Tibial artery (tissue), 4 donors: ENCODE results near the gene PRCD.

Experiments
- DNase-seq, 2 donors: peaks; one replicate each; pipeline ENCODE4 v3.0.0-alpha.2; 2019
- H3K27ac ChIP-seq, 2 donors: fragments of 200-600 bp; sonication (generic) in 1 of 2; 1 replicate in 1 of 2; 2 replicates in 1 of 2; pipeline ENCODE4 v1.5.1; 2018 to 2019; ENCODE audit warnings: mild to moderate bottlenecking in 1 of 2
- H3K27me3 ChIP-seq, 2 donors: fragments of 200-600 bp; sonication (generic) in 1 of 2; one replicate each; pipeline versions ENCODE4 v1.5.1 to v1.6.0; 2016 to 2019
- H3K36me3 ChIP-seq, 3 donors: fragments of 200-600 bp; sonication (generic) in 2 of 3; one replicate each; pipeline ENCODE4 v1.5.1; 2016 to 2019; ENCODE audit warnings: mild to moderate bottlenecking in 2 of 3
- H3K4me1 ChIP-seq, 4 donors: fragments of 200-600 bp; sonication (generic) in 2 of 4; 1 replicate in 3 of 4; 2 replicates in 1 of 4; pipeline ENCODE4 v1.5.1; 2016 to 2019
- H3K4me3 ChIP-seq, 2 donors: fragments of 200-600 bp; sonication (generic) in 1 of 2; 1 replicate in 1 of 2; 2 replicates in 1 of 2; pipeline ENCODE4 v1.5.1; 2018 to 2019; ENCODE audit warnings: mild to moderate bottlenecking in 2 of 2
- H3K9me3 ChIP-seq, 3 donors: fragments of 200-600 bp; sonication (generic) in 1 of 3; one replicate each; pipeline ENCODE4 v1.5.1; 2016 to 2019
- intact Hi-C: fragments of 100-400 bp; cut with DNase I; formaldehyde crosslinking; loops from one replicate; pipeline ENCODE4 v1.15.0; 2023; ENCODE audit warnings: low total_unique reads
- TF ChIP-seq, protein P1 (sequence below), 2 experiments: fragments of 200-600 bp in 1 of 2; fragments of 450-650 bp in 1 of 2; IDR thresholded peaks; one replicate each; pipeline ENCODE4 v1.5.1; 2017 to 2019; ENCODE audit warnings: antibody characterized with exemption in 2 of 2, mild to moderate bottlenecking in 1 of 2, moderate library complexity in 1 of 2

PRCD gene

DNA sequence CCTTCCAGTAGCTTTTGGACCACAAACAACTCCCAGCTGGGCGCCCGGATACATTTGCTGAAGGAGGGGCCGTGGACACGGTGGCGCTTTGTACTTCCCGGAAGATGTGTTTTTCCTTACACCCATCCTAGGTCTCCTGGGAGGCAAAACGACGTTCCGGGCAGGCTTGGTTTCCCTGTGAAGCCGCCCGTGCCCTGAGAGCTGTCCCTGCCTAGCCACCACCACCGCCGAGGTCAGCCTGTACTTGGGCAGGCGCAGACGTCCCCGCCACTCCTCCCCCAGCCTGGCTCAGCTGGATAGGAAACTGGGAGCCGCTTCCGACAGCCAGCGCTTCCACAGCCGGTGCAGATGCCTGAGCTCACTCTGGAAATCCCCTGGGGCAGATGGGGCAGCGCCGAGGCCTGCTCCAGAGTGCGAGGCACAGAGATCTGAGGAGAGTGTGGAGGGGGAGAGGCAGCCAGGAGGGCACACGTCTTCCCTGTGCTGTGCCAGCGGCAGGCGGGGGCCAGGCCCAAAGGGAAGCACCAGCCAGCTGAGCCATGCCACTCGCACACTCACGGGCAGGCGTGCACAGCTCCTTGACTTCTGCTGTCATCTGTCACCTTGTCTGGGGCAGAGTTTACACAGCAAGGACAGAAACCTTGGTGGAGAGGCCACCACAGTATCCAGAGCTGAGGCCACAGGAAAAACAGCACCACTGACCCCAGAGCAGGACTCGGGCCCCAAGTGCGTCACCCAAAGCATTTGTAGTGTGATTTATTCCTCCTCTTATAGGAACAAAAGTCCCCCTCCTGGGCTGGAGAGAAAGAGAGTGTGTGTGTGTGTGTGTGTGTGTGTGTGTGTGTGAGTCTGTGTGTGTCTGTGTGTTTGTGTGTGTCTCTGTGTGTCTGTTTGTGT lies 41.6 kb upstream of the PRCD start:
- H3K27ac ChIP-seq, result peak overlapping the region; percentile 76 to 85
- intact Hi-C loops, result no loop called here
- H3K27me3 ChIP-seq, result no peaks in the 10 kb centered on the region
- no peaks in the 10 kb centered on the region for H3K36me3 ChIP-seq
- TF ChIP-seq, protein P1, sequence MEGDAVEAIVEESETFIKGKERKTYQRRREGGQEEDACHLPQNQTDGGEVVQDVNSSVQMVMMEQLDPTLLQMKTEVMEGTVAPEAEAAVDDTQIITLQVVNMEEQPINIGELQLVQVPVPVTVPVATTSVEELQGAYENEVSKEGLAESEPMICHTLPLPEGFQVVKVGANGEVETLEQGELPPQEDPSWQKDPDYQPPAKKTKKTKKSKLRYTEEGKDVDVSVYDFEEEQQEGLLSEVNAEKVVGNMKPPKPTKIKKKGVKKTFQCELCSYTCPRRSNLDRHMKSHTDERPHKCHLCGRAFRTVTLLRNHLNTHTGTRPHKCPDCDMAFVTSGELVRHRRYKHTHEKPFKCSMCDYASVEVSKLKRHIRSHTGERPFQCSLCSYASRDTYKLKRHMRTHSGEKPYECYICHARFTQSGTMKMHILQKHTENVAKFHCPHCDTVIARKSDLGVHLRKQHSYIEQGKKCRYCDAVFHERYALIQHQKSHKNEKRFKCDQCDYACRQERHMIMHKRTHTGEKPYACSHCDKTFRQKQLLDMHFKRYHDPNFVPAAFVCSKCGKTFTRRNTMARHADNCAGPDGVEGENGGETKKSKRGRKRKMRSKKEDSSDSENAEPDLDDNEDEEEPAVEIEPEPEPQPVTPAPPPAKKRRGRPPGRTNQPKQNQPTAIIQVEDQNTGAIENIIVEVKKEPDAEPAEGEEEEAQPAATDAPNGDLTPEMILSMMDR (IDR thresholded peaks at IDR 0.05), result no peak
- peak; percentile 72 to 93 for DNase-seq
- peaks cover 0 to 51% (median 41%) of the 10 kb centered on the region in 4 donors for H3K4me1 ChIP-seq
- H3K9me3 ChIP-seq, result no peaks in the 10 kb centered on the region
- peak overlapping the region; percentile 20 to 24 for H3K4me3 ChIP-seq

GRCh38 chr17:76498876-76499251 lies 41.0 kb upstream of the PRCD start:
- Histone ChIP-seq H3K36me3 (no peaks in the 10 kb centered on the region), H3K4me3 (peak overlapping the region; percentile 48 to 79), H3K9me3 (no peaks in the 10 kb centered on the region), H3K27ac (peak overlapping the region; percentile 76 to 85), H3K27me3 (no peaks in the 10 kb centered on the region), H3K4me1 (peaks cover 0 to 48% (median 39%) of the 10 kb centered on the region in 4 donors)
- TF ChIP-seq, protein P1 (IDR thresholded peaks at IDR 0.05), result no peak
- intact Hi-C loops, result no loop called here
- DNase-seq, result no peak

GRCh38 chr17:76499267-76499667 lies 40.6 kb upstream of the PRCD start:
- no peaks in the 10 kb centered on the region for H3K27me3 ChIP-seq
- intact Hi-C loops, result no loop called here
- peaks cover 0 to 48% (median 39%) of the 10 kb centered on the region in 4 donors for H3K4me1 ChIP-seq
- DNase-seq, result no peak
- H3K36me3 ChIP-seq, result no peaks in the 10 kb centered on the region
- H3K27ac ChIP-seq, result peak overlapping the region; percentile 76 to 85
- peak overlapping the region; percentile 48 to 79 for H3K4me3 ChIP-seq
- TF ChIP-seq, protein P1 (IDR thresholded peaks at IDR 0.05), result no peak
- H3K9me3 ChIP-seq, result no peaks in the 10 kb centered on the region

DNA sequence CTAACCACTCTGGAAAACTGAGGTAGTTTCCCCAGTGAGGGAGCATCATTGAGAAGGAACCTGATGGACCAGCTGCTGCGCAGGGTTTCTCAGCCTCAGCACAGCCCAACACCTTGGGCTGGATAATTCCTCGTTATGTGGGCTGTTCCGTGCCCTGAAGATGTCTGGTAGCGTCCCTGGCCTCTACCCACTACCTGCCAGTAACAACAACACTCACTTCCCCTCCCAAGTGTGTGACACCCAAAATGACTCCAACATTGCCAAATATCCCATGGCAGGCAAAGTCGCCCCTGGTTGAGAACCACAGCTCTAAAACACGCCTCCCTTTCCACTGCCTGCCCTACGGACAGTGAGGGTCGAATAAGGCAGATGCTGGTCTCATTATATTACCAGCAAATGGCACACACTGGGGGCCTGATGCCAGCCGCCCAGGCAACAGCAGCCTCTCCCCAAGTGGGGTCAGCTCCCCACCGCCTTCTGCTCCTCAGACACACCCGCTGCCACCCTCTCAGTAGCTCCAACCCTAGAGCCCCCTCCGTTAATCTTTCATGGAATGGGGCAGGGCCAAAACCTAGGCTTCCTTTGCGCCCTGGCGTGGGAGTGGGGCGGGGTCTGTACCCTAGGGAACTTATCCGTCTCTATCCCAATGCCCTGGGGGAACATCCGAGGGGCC lies 39.6 kb upstream of the PRCD start:
- intact Hi-C loops, result loop anchor here (10.0 kb wide), 1 partner anchor 95 kb away; no protein-coding TSS in a partner anchor
- no peak for DNase-seq
- TF ChIP-seq, protein P1 (IDR thresholded peaks at IDR 0.05), result no peak
- H3K36me3 ChIP-seq, result no peaks in the 10 kb centered on the region
- no peaks in the 10 kb centered on the region for H3K27me3 ChIP-seq
- H3K9me3 ChIP-seq, result no peaks in the 10 kb centered on the region
- peak overlapping the region; percentile 48 to 79 for H3K4me3 ChIP-seq
- H3K27ac ChIP-seq, result peak overlapping the region; percentile 76 to 85
- peaks cover 0 to 48% (median 39%) of the 10 kb centered on the region in 4 donors for H3K4me1 ChIP-seq

GRCh38 chr17:76500747-76501017 lies 39.2 kb upstream of the PRCD start:
- peaks cover 0 to 2% of the 10 kb centered on the region in 2 donors for H3K27me3 ChIP-seq
- intact Hi-C loops, result loop anchor here (10.0 kb wide), 1 partner anchor 96 kb away; no protein-coding TSS in a partner anchor
- H3K4me3 ChIP-seq, result peak overlapping the region; percentile 48 to 79
- peaks cover 0 to 48% (median 39%) of the 10 kb centered on the region in 4 donors for H3K4me1 ChIP-seq
- TF ChIP-seq, protein P1 (IDR thresholded peaks at IDR 0.05), result no peak
- no peak for DNase-seq
- H3K27ac ChIP-seq, result peak overlapping the region; percentile 76 to 85
- H3K36me3 ChIP-seq, result no peaks in the 10 kb centered on the region
- no peaks in the 10 kb centered on the region for H3K9me3 ChIP-seq
